RPMI7951 (cell line): ENCODE measurements around the gene GBX2. TPM values are rescaled to one million over a fixed set of nuclear protein-coding genes. Genes with fewer than 3 reads are reported as not detected.
"Not testable (repeated sequence)": the region's sequence is repeated elsewhere in the genome, so short reads cannot be mapped to it uniquely, and the experiment has no call there.

Experiments used
- DNase-seq: peaks from one replicate; pipeline ENCODE4 v3.0.0-alpha.2; 2012; ENCODE audit warnings: low read depth
- total RNA-seq: library from RNA; depleted of rRNA; stranded (reverse); fragments of >200 nt; shearing (Covaris generic); gene quantifications from 2 replicates; pipeline ENCODE4 v1.2.3, GENCODE V29; 2014

GBX2 gene
- total RNA-seq, 1 experiment from 2014 or later: 0.24 TPM

DNA sequence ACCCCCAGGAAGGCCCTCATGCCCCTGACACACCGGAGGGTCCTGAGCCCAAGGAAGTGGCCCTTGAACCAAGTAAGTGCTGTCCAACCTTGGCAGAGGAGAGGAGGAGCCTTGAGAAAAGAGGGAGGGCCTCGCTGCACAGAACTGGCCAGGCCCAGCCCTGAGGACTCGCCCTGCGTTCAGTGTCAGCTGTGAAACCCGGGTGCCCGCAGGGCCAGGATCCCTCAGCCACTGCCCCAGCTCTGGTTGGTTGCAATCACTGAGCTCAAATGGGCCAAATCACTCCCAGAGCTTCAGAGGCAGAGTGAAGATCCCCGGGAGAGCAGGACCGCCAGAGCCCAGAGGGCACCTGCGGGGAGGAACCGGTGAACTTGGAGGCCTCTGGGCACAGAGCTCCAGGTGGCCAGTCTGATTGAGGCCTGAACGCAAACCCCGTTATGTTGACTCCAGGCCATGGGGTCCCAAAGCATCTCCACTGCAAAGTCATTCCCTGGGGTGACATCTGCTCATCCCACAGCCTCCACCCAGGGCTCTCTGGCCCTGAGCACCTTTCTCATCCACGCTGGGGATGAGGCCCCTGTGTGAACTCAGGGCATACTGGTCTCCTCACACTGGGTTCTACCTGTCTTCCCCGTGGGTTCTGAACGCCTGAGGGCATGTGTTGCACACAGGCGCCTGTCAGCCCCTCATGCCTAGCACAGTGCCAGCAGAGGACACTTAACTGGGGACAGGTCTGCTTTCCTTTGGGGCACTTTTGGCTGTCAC lies 11.9 kb downstream of the GBX2 start:
- DNase-seq: no peak

DNA sequence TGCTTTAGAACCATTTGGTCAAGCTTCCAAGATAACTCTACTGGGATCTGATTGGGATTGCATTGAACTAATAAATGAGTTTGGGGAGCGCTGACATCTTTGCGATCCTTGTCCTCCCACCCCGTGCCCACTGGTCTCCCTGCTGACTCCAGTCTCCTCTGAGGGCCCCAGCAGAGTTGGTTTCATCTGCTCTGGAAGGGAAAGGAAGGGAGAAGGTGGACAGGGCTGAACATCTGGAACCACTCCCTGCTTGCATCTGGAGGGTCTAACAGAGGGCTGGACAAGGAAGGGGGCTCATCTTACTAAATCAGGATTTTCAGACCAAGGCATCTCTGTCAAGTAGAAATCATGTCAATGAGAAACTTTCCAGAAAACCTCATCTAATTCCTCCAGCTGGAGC lies 12.8 kb downstream of the GBX2 start:
- DNase-seq: no peak

DNA sequence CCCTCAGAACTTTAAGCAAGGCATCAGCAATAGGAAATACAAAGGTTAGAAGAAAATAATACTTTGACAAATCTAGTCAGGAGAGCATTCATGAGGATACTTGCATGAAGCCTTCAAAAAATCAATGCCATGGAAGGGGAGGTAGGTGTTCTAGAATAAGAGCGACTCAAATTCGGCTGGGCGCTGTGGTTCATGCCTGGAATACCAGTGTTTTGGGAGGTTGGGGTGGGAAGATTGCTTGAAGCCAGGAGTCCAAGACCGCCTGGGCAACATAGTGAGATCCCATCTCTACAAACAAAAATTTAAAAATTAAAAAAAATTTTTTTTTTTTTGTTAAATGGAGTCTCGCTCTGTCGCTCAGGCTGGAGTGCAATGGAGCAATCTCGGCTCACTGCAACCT lies 21.8 kb downstream of the GBX2 start:
- no peak for DNase-seq

DNA sequence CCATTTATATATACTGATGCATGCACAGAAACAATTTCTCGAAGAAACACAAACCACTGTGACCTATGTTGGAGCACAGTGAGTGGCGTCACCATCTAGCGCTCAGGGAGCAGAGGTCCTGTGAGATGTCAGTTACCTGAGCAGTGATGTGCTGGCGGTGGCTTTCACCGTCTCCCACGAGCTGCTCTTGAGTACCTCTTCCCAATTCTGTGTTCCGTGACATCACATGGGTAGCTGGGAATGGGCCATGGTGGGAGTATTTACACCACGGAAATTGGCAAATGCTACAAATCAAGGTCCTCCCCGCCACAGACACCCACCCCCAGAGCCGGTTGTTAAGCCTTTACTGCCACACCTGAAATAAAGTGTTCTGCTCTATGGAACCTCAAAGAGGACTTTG lies 24.4 kb downstream of the GBX2 start:
- DNase-seq: no peak

DNA sequence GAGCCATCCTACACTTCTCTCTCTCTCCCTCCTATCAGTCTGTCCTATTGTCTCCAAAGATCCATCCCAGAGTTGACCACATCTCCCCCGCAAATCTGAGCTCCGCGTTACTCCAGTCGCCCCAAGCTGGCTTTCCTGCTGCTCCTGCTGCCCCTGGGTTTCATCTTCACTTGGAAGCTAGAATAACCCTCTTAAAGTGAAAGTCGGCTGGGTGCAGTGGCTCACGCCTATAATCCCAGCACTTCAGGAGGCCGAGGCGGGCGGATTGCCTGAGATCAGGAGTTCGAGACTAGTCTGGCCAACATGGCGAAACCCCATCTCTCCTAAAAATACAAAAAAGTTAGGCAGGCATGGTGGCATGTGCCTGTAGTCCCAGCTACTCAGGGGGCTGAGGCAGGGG lies 26.6 kb downstream of the GBX2 start:
- not testable (repeated sequence) for DNase-seq

DNA sequence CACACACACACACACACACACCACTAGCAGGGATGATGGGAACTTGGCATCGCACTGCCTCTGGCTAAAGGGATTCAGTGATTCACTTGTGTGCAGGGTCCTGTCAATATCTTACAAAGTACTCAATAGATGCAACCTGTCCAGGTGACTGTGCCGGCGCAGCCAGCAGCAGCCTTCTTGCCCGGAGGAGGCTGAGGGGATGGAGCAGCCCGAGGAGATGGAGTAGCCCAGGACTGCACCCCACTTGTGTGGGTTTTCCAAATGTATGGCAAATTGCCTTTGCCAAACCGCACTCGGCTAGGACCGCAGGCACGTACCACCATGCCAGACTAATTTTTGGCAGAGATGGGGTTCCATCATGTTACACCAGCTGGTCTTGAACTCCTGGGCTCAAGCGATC lies 31.1 kb downstream of the GBX2 start:
- DNase-seq: no peak

DNA sequence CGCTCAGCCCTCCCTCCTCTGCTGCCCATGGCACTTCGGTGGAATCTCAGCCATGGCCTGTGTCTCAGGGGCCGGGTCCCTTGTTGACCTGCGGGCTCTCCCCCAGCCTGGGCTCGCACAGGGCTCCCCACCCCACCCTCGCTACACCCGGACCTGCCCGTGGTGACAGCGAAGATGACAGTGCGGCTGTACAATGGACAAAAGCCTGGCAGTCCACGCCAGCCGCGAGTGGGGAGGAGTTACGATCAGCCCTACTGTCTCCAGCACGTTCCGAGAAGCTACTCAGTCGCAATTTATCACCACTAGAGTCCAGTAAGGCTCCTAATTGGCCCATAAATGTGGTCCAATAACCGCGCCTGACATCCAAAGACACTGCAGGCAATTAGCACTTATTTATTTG lies 31.6 kb downstream of the GBX2 start:
- no peak for DNase-seq

DNA sequence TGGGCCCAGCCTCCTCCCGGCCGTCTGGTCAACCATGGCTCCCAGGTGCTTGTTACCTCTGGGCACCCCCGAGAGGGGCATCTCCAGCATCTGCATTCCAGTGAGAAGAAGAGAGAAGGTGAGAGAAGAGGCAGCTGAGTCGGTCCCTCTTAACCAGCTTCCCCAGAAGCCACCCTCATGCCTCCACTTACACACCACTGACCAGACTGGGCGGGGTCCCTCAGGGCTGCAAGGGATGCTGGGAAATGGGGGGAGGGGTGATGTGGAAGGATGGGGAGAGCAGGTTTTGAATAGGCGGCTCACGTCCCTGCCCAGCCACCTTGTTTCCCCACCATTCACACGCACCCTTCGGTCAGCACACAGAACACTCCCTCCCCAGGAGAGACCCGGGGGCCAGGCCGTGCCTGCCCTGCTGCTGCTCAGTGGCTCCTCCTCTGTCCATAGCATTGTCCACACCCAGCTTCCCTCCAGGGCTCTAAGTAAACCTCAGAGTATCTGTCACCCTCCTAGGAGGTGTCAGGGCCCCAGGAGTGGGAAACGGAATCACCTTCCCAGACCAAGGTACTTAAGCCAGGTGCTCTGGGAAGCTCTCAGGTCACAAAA lies 34.7 kb downstream of the GBX2 start:
- no peak for DNase-seq

DNA sequence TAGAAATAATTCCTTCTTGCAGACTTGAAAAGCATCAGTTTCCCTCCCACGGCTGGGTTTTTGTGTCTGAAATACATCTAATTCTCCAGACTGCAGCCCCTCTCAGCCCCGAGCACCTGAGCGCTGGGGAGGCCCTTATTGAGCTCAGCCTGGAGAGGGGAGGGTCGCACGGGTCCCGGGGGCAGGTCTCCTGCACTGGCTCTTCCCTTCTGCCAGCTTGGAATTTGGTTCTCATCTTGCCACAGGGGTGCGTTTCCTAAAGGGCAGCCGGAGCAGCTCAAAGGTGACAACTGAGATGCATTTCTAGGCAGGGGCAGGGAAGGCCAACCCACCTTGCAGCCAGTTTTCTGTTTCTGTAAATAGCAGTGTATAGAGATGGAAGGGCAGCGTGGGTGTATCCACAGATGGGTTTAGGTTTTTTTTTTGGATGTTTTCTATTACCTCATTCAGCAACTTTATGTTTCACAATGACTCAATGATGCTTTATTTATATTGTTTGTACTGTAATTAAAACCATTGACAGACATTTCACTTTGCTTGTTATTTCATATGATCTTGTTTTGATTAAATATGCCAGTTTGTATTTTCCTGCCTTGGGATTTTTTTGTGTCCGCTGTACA lies 37.0 kb downstream of the GBX2 start:
- no peak for DNase-seq

DNA sequence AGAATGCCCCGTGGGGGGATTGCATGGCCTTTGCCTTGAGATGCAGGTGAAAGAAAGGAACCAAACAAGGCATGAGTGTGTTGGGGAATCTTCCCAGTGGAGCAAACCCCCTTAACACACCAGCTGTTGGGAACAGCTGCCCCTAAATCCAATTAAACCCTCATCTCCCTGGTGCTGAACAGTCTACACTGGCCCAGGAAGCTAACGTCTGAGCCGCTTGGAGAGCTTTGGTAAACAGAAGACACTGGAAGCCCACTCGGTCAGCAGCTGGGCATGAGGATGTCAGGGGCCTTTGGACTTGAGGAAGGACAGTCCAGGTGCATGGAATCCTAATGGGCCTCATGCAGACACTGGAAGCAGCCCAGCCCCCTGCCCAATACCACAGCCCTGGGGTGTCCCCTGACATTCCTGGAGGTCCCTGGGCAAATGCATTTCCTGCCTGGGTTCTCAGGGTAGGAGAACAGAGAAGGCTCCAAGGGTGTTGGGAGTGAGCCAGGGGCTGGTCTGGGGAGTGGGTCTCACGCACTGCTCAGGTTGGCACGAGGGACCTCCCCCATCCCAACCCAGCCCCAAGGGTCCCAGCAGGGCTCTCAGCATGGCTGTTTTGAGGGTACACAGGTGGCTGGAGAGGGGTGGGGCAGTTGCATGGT lies 37.7 kb downstream of the GBX2 start:
- DNase-seq: no peak

DNA sequence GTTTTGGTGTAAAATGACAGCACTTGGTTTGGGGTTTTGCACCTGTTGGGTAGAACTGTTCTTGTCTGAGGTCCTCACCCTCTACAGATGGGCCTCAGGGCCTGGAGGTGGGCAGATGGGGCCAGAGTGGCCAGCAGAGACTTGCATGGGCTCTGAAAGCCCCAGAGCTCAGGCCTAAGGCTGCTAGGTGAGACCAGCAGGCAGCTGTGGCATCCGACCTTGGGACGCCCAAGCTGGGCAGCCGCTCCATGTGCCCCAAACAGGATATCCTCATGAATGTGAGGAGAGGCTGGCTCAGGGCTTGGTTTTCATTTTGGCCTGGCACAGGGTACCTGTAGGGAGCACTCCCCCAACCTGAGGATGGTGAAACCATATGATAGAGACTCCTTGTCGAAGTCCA lies 38.3 kb downstream of the GBX2 start:
- no peak for DNase-seq

DNA sequence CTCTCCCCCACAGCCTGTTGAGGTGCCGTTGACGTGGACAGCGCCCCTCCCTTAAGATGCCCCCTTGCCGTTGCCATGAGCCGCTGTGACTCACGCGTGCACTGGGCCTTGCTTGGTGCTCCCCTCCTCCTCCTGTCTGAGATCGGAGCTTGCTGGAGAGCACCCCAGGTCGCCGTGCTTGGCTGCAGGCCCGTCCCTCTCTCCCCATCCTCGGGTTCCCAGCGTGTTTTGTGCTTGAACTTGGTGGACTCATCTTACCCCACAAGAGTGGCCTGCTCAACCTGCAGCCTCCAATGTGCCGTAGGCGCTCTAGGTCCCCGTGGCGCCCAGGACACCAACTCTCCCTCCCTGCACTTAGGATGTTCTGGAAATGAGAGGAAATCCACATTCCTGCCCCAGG lies 39.9 kb downstream of the GBX2 start:
- DNase-seq: no peak

DNA sequence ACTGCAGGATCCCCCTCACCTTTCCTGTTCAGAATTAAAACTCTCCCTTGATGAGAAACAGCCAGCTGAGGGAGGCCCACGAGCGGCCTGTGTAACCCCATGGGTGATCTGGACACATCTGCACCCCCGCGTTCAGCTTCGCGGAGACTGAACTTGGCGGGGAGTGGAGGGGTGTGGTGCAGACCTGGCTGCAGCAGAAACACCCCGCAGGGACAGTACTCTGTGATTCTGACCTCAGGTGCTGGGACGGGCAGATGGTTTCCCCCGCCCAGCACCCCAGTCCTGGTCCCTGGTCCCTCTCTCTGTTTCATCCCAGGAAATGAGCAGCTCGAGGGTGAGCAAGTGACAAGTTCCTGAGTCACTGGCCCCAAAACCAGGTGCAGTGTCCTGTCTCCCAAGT lies 41.2 kb downstream of the GBX2 start:
- DNase-seq: no peak

DNA sequence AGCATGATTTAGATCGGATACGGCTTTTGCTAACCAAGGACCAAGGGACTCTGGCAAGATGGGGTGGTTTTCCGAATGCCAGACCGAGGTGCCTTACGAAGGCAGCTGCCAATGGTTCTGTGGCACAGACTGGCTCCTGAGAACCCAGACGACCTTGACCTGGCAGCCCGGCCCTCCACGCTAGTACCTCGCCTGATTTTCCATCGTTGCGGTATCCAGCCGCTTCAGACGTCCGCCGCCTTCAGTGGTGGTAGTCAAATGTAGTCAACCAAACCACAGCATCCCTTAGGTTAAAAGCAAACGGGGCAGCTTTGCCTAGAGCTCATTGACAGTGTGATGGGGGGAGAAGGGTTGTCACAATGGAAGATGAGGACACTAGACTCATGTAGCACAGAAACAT lies 42.6 kb downstream of the GBX2 start:
- DNase-seq: no peak

DNA sequence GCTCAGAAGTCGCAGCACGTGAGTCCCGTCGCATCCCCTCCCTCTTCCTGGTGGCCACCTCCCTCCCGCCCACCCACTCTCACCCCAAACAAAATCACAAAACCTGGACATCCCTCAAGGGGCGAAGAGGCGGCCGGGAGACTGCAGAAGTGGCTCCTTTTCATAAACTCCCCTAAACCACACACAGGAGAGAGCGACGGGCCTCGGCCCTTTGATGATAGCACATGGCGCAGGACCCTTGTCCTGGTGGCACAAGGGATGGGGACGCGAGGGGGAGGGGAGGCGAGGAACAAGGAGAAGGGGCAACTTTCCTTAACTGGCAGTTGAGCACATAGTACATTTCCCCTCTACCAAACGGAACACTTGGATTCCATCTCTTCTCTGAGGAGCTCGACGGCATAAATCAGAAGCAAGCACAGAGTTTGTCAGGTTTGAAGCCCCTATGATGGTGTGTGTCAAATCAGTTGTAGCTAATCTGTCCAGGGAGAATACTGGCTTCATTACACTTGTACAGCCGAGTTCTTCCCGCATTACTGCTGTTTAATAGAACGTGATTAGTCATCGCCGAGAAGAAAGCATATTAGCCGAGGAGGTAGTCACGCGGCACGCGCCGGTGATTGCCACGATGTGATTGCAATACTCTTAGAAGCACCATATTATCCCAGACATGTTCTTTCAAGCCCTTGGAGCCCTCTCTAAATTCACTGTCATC lies 43.8 kb downstream of the GBX2 start:
- DNase-seq: no peak

DNA sequence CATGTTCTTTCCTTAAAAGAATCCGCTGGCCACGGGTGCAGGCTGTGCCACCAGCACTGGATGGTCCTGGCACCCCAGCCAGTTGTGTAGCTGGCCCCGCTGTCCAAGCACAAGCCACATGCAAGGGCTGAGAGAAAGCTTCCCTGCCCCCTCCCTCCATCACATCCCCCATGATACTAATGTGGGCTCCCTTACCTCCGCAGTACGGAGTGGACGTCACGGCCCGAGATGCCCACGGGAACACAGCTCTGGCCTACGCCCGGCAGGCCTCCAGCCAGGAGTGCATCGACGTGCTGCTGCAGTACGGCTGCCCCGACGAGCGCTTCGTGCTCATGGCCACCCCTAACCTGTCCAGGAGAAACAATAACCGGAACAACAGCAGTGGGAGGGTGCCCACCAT lies 44.5 kb downstream of the GBX2 start:
- no peak for DNase-seq

DNA sequence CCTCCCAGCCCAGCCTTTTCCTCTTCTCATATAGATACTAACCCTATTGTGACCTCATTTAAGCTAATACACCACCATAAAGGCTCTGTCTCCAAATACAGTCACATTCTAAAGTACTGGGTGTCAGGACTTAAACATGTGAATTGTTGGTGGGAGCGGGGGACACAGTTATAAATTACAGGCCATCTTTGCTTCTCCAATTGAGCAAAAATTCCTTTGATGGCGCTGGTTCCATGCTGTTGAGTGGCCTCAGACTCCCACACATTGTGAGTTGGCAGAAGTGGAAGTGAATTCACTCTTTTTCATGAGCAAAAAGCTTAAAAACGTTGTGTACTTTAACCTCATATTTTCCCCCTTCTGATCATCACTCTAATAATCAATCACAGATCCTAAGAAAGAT lies 46.0 kb downstream of the GBX2 start:
- no peak for DNase-seq

DNA sequence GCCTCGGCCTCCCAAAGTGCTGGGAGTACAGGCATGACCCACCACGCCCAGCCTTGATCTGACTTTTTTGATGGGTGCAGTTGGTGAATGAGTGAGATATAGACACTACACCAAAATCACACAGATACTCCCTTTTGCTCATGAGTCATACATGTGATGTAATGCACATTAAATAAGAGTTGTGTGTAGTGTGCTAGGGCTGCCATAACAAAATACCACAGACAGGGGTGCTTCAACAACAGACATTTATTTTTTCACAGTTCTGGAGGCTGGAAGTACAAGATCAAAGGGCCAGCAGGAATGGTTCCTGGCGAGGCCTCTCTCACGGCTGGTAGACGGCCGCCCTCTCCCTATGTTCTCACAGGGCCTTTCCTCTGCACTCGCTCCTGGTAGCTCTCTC lies 46.6 kb downstream of the GBX2 start:
- no peak for DNase-seq

DNA sequence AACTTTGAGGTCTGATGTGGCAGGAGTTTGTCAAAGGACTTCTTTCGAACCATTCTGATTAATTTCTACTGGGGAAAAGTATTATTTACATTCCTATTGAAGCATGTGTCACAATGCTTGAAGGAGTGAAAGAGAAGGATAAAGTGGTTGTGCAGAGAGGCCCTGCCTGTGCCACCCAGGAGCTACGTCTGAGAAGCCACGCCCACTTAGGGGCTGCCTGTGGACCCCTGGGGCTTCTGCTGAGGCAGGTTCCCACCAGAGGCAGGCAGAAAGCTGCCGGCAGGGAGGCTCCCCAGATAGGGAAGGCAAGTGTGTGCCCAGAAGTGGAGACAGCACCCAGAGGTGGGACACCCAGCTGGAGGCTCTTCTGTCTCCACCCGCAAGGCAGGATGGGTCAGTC lies 47.4 kb downstream of the GBX2 start:
- no peak for DNase-seq

DNA sequence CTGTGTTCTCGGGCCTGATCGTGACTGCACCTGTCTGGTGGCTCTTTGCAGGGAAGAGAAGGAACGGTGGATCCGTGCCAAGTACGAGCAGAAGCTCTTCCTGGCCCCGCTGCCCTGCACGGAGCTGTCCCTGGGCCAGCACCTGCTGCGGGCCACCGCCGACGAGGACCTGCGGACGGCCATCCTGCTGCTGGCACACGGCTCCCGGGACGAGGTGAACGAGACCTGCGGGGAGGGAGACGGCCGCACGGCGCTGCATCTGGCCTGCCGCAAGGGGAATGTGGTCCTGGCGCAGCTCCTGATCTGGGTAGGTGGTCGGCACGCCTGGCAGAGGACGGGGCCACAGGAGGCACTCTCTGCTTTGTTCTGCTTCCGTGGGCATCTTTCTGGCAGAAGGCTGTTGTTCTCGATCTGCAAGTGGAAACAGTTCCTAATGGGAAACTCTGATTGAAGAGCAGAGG lies 48.0 kb downstream of the GBX2 start:
- no peak for DNase-seq

DNA sequence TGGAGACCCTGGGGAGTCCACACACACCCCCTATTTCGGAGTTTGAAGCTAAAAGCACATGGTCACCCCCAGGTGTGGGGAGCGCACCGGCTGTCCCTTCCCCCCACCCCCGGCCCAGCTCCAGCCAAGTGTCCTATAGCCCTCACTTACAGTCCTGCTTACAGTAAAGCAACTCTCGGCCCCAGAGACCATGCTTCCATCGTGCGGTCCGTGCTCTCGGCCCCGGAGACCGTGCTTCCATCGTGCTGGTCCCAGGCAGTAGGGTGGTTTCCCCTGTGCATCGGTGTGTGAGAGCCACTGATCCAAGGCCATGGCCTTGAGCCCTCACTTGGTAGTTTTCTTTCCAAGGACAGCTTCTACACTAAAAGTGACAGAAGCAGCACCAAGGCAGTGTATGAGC lies 48.7 kb downstream of the GBX2 start:
- DNase-seq: no peak

DNA sequence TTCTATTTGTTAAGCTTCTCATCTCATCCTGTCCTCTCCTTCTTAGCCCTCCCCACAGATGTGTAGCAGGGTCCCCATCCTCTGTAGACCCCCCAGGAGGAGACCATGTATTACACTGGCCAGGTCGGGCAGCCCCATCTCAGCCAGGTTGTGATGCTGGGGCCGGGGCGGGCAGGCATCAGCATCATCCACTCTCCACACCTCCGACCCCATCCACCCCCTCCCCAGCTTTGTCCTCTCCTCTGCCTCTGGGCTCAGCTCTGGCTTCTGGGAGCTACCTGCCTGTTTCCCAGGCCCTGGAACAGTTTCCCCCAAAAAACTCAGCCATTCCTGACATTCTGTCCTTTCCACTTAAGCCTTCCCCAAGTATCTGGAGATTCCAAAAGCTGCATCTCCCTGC lies 49.2 kb downstream of the GBX2 start:
- DNase-seq: no peak
